ENCODE data around the gene RPP30.

RPP30 gene

DNA sequence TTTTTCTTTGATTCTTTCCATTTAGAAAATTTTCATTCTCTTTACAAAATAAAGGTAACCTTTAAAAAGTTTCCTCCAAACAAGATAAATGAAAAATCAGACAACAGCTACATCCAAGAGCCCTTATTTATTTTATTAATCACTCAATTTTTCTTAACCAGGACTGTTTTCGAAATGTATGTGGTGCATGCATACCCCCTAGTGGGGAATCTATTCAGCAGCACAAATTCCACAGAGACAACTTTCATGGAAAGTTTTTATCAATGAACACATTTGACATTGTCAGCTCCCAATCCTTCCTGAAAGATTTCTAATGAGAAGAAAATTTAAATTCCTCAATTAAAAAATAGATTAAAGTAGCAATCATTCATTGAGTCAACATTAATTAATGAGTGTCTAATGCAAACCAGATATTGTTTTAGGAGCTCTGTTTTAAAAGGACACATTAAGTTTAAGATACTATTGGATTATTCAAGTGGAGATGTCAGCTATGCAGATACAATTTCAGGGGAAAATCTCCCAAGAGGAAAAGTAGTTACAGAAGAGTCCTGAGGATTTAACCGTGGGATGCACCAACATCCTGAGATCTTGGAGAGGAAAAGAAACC, 8.8 kb upstream of the RPP30 start:
- TF ChIP-seq CTCF (IDR thresholded peaks at IDR 0.05; ENCODE audit: unreplicated experiment in 3 of 3): peak; percentile 66 to 79 (median 76)
- Mint-ChIP-seq H3K36me3 (ENCODE audit: low read depth) (no peaks in the 10 kb centered on the region), H3K27me3 (ENCODE audit: low read depth) (peaks cover 61% of the 10 kb centered on the region), H3K4me3 (no peak overlapping the region), H3K9me3 (no peaks in the 10 kb centered on the region), H3K4me1 (peaks cover 5% of the 10 kb centered on the region), H3K27ac (no peak overlapping the region)

DNA sequence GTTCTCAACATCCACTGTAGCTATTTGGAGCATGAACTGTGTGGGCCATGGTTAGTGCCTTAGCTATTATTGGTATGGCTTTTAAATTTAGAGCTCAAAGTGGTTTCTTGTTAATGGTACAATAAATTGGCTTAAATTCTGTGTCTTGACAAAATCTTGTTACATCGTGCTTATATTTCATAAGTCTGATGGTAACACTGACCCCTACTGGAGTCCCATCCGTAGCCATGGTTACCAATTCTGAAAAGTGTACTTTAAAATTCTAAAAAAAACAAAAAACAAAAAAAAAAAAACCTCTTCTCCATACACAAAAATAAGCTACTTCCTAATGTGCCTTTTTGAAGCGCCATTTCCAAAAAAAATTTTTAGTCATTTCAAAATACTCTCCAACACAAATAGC, 6.4 kb upstream of the RPP30 start:
- TF ChIP-seq CTCF (IDR thresholded peaks at IDR 0.05; ENCODE audit: unreplicated experiment in 3 of 3): peak in 1 of 3 experiments; percentile 46
- Mint-ChIP-seq H3K27me3 (ENCODE audit: low read depth) (peaks cover 44% of the 10 kb centered on the region), H3K27ac (no peak overlapping the region), H3K4me1 (no peaks in the 10 kb centered on the region), H3K36me3 (ENCODE audit: low read depth) (no peaks in the 10 kb centered on the region), H3K4me3 (no peak overlapping the region), H3K9me3 (peaks cover 12% of the 10 kb centered on the region)

GRCh38 chr10:90866050-90866598, 5.7 kb upstream of the RPP30 start:
- Mint-ChIP-seq H3K36me3 (ENCODE audit: low read depth) (no peaks in the 10 kb centered on the region), H3K9me3 (peaks cover 15% of the 10 kb centered on the region), H3K27ac (no peak overlapping the region), H3K4me3 (no peak overlapping the region), H3K4me1 (no peaks in the 10 kb centered on the region), H3K27me3 (ENCODE audit: low read depth) (peaks cover 37% of the 10 kb centered on the region)
- no peak for TF ChIP-seq CTCF (IDR thresholded peaks at IDR 0.05; ENCODE audit: unreplicated experiment in 3 of 3)

- Mint-ChIP-seq H3K4me1 (peaks cover 21% of the 10 kb centered on the region), H3K4me3 (peak overlapping the region; percentile 95 to 97 (median 97))
Measured at GRCh38 chr10:90871279-90871765, 452 bp upstream of the RPP30 start.

GRCh38 chr10:90872648-90873020, 860 bp downstream of the RPP30 start:
- H3K27ac Mint-ChIP-seq: peak overlapping the region; percentile 68 to 82 (median 79)

More at GRCh38 chr10:90871279-90871765, 452 bp upstream of the RPP30 start:
- peaks cover 4% of the 10 kb centered on the region for H3K36me3 Mint-ChIP-seq (ENCODE audit: low read depth)
- H3K27ac Mint-ChIP-seq: peak overlapping the region; percentile 68 to 82 (median 79)
- peaks cover 17% of the 10 kb centered on the region for H3K9me3 Mint-ChIP-seq
- H3K27me3 Mint-ChIP-seq (ENCODE audit: low read depth): peaks cover 15% of the 10 kb centered on the region
- TF ChIP-seq CTCF (IDR thresholded peaks at IDR 0.05; ENCODE audit: unreplicated experiment in 3 of 3): peak; percentile 43 to 61 (median 48)

More at GRCh38 chr10:90872648-90873020, 860 bp downstream of the RPP30 start:
- TF ChIP-seq CTCF (IDR thresholded peaks at IDR 0.05; ENCODE audit: unreplicated experiment in 3 of 3): no peak
- Mint-ChIP-seq H3K4me3 (peak overlapping the region; percentile 95 to 97 (median 97)), H3K36me3 (ENCODE audit: low read depth) (peaks cover 14% of the 10 kb centered on the region), H3K27me3 (ENCODE audit: low read depth) (peaks cover 5% of the 10 kb centered on the region), H3K4me1 (peaks cover 21% of the 10 kb centered on the region), H3K9me3 (peaks cover 17% of the 10 kb centered on the region)

All from nephron (organoid).